Right lobe of liver (tissue), 6 donors: ENCODE measurements around the gene HEXIM2. TPM values are rescaled to one million over a fixed set of nuclear protein-coding genes. Genes with fewer than 3 reads are reported as not detected.

Experiments used
- ATAC-seq, 4 donors: fragments of 200-7000 bp; cut with Tn5 transposase; one replicate each; pipeline ENCODE4 v1.9.1; 2020; ENCODE audit warnings: mild to moderate bottlenecking in 4 of 4, moderate library complexity in 4 of 4
- DNase-seq, 3 donors: peaks; one replicate each; pipeline ENCODE4 v3.0.0-alpha.2; 2020
- H3K27ac ChIP-seq, 3 donors: fragments of 200-600 bp; one replicate each; pipeline ENCODE4 v1.8.0; 2022
- H3K27me3 ChIP-seq, 2 donors: fragments of 200-600 bp; one replicate each; pipeline ENCODE4 v1.8.0; 2022
- H3K36me3 ChIP-seq, 4 donors: fragments of 200-600 bp; sonication (generic) in 1 of 4; one replicate each; pipeline versions ENCODE4 v1.5.1 to v1.8.0; 2017 to 2022; ENCODE audit warnings: control low read depth in 1 of 4
- H3K4me1 ChIP-seq, 4 donors: fragments of 200-600 bp; sonication (generic) in 1 of 4; one replicate each; pipeline versions ENCODE4 v1.5.1 to v1.8.0; 2017 to 2022; ENCODE audit warnings: control low read depth in 1 of 4
- H3K4me3 ChIP-seq, 3 donors: fragments of 200-600 bp; one replicate each; pipeline ENCODE4 v1.8.0; 2022
- H3K9me3 ChIP-seq, 4 donors: fragments of 200-600 bp; sonication (generic) in 1 of 4; one replicate each; pipeline versions ENCODE4 v1.5.1 to v1.8.0; 2017 to 2022; ENCODE audit warnings: control low read depth in 1 of 4
- CTCF ChIP-seq, 4 donors: fragments of 200-600 bp in 3 of 4; fragments of 450-650 bp in 1 of 4; IDR thresholded peaks; one replicate each; pipeline versions ENCODE4 v1.5.1 to v1.8.0; 2016 to 2022; ENCODE audit warnings: antibody characterized with exemption in 4 of 4, mild to moderate bottlenecking in 2 of 4
- POLR2A ChIP-seq: fragments of 450-650 bp; IDR thresholded peaks from one replicate; pipeline ENCODE4 v1.6.1; 2017; ENCODE audit warnings: antibody characterized with exemption, mild to moderate bottlenecking
- WGBS: methylation state at CpG from one replicate; pipeline ENCODE4 v1.1.6; 2018; ENCODE audit warnings: low coverage, low lambda C conversion rate; ENCODE audit not compliant: insufficient coverage; ENCODE audit errors: missing lambda C conversion rate; 5-methylcytosine and 5-hydroxymethylcytosine counted together
- intact Hi-C, 2 donors: fragments of 100-400 bp; cut with DNase I; formaldehyde crosslinking; loops; one replicate each; pipeline versions ENCODE4 v1.11.2 to v1.14.1; 2022
- total RNA-seq, 6 experiments: library from RNA; depleted of rRNA in 2 of 6; stranded (reverse); fragments of >200 nt in 2 of 6; fragmentation: NEBNext Ultra II Directional in 3 of 6; extraction: Animal tissue kit (Norgen Biotek cat#: 25700) in 3 of 6; gene quantifications; one replicate each; pipeline versions ENCODE4 v1.1.0 to v1.2.4, GENCODE V29; 2016 to 2023
- donor health status: DM: no; HTN: yes; CAD: no.
- donor health status: DM: no; HTN: no; CAD: no.
- donor health status: DM: no; HTN: no; CAD: no.
- donor health status: DM: no; HTN: yes; CAD: no.
- donor health status: DM: no; HTN: yes; CAD: no.

Gene HEXIM2
- total RNA-seq, 6 experiments from 2014 or later, result 2.6 to 13.5 (median 5.4) TPM

GRCh38 chr17:45125509-45125908, 36.2 kb upstream of the HEXIM2 start:
- no peak for TF ChIP-seq CTCF (IDR thresholded peaks at IDR 0.05)
- TF ChIP-seq POLR2A, result no peak
- Histone ChIP-seq H3K27me3 (no peaks in the 10 kb centered on the region), H3K9me3 (no peaks in the 10 kb centered on the region), H3K4me3 (no peak overlapping the region), H3K27ac (no peak overlapping the region), H3K4me1 (no peaks in the 10 kb centered on the region), H3K36me3 (no peaks in the 10 kb centered on the region)
- ATAC-seq (no peak), DNase-seq (no peak)
- 95% methylated on average over 8 of the region's 8 CpGs for WGBS
- intact Hi-C loops, result loop anchor here (10.0 kb wide), 2 partner anchors 201 to 211 kb away; partner anchors contain the start of gene GFAP (in 1 of the 2)

- ATAC-seq (no peak), DNase-seq (no peak)
- 76% methylated on average over 2 of the region's 8 CpGs for WGBS
- Histone ChIP-seq H3K9me3 (no peaks in the 10 kb centered on the region), H3K4me1 (peaks cover 0 to 7% (median 0%) of the 10 kb centered on the region in 4 donors), H3K4me3 (no peak overlapping the region), H3K27me3 (no peaks in the 10 kb centered on the region), H3K27ac (no peak overlapping the region), H3K36me3 (no peaks in the 10 kb centered on the region)
- TF ChIP-seq CTCF (IDR thresholded peaks at IDR 0.05) (no peak), POLR2A (no peak)
- intact Hi-C loops, result loop anchor here (10.0 kb wide), 2 partner anchors 202 to 212 kb away; partner anchors contain the start of gene GFAP (in 1 of the 2)
These were observed 34.5 kb upstream of the HEXIM2 start for GRCh38 chr17:45127207-45127547.

GRCh38 chr17:45127548-45128300, 34.0 kb upstream of the HEXIM2 start:
- H3K27ac ChIP-seq, result no peak overlapping the region
- intact Hi-C loops, result loop anchor here (10.0 kb wide), 2 partner anchors 203 to 213 kb away; partner anchors contain the start of gene GFAP (in 1 of the 2)
- no peaks in the 10 kb centered on the region for H3K27me3 ChIP-seq
- peaks cover 0 to 7% (median 0%) of the 10 kb centered on the region in 4 donors for H3K4me1 ChIP-seq
- no peaks in the 10 kb centered on the region for H3K9me3 ChIP-seq
- no peak overlapping the region for H3K4me3 ChIP-seq
- TF ChIP-seq POLR2A (no peak), CTCF (IDR thresholded peaks at IDR 0.05) (no peak)
- H3K36me3 ChIP-seq, result no peaks in the 10 kb centered on the region
- DNase-seq (no peak), ATAC-seq (no peak)
- 51% methylated on average over 15 of the region's 20 CpGs for WGBS

GRCh38 chr17:45128331-45128730, 33.3 kb upstream of the HEXIM2 start:
- TF ChIP-seq POLR2A, result no peak
- TF ChIP-seq CTCF (IDR thresholded peaks at IDR 0.05), result no peak
- Histone ChIP-seq H3K4me1 (peaks cover 0 to 7% (median 0%) of the 10 kb centered on the region in 4 donors), H3K9me3 (no peaks in the 10 kb centered on the region), H3K4me3 (no peak overlapping the region), H3K27ac (no peak overlapping the region), H3K27me3 (no peaks in the 10 kb centered on the region), H3K36me3 (no peaks in the 10 kb centered on the region)
- no peak for DNase-seq
- intact Hi-C loops, result loop anchor here (10.0 kb wide), 2 partner anchors 204 to 214 kb away; partner anchors contain the start of gene GFAP (in 1 of the 2)
- no peak for ATAC-seq
- 58% methylated on average over 2 of the region's 5 CpGs for WGBS
